Right atrium auricular region (tissue), 2 donors: ENCODE measurements around the gene ADM5. TPM values are rescaled to one million over a fixed set of nuclear protein-coding genes. Genes with fewer than 3 reads are reported as not detected.
A peak's percentile ranks its signal among the peaks of the same experiment; 100 is the strongest.

Experiments
- DNase-seq: peaks from one replicate; pipeline ENCODE4 v3.0.0-alpha.2; 2019; ENCODE audit warnings: low spot score
- H3K27ac ChIP-seq, 2 donors: fragments of 200-600 bp; sonication (generic); 1 replicate in 1 of 2; 2 replicates in 1 of 2; pipeline ENCODE4 v1.5.1; 2016 to 2019
- H3K27me3 ChIP-seq, 2 donors: fragments of 200-600 bp; sonication (generic); one replicate each; pipeline versions ENCODE4 v1.5.1 to v1.6.0; 2017 to 2019
- H3K36me3 ChIP-seq: fragments of 200-600 bp; sonication (generic); one replicate; pipeline ENCODE4 v1.5.1; 2016
- H3K4me1 ChIP-seq, 2 donors: fragments of 200-600 bp; sonication (generic); one replicate each; pipeline versions ENCODE4 v1.5.1 to v1.6.0; 2017 to 2019
- H3K4me3 ChIP-seq, 2 donors: fragments of 200-600 bp; sonication (generic); 1 replicate in 1 of 2; 2 replicates in 1 of 2; pipeline ENCODE4 v1.5.1; 2017 to 2019; ENCODE audit warnings: mild to moderate bottlenecking in 1 of 2, moderate library complexity in 1 of 2
- H3K9me3 ChIP-seq, 2 donors: fragments of 200-600 bp; sonication (generic); one replicate each; pipeline ENCODE4 v1.5.1; 2019
- CTCF ChIP-seq, 2 donors: fragments of 200-600 bp; sonication (generic); IDR thresholded peaks; one replicate each; pipeline ENCODE4 v1.5.1; 2019; ENCODE audit warnings: antibody characterized with exemption in 2 of 2
- total RNA-seq, 2 donors: library from RNA; depleted of rRNA; stranded (reverse); fragments of >200 nt; gene quantifications; one replicate each; pipeline ENCODE4 v1.1.0, GENCODE V29; 2016

Gene ADM5
- total RNA-seq, 2 donors from 2014 or later: 0.43 TPM; not detected in 1

GRCh38 chr19:49667473-49667872 is 21.9 kb upstream of the ADM5 start:
- TF ChIP-seq CTCF (IDR thresholded peaks at IDR 0.05): no peak
- H3K9me3 ChIP-seq: no peaks in the 10 kb centered on the region
- DNase-seq: no peak
- H3K4me3 ChIP-seq: no peak overlapping the region
- H3K36me3 ChIP-seq: peaks cover 9% of the 10 kb centered on the region
- H3K4me1 ChIP-seq: peaks cover 0 to 36% of the 10 kb centered on the region in 2 donors
- H3K27ac ChIP-seq: no peak overlapping the region
- no peaks in the 10 kb centered on the region for H3K27me3 ChIP-seq

GRCh38 chr19:49669516-49669915 is 19.9 kb upstream of the ADM5 start:
- Histone ChIP-seq H3K4me1 (peaks cover 0 to 28% of the 10 kb centered on the region in 2 donors), H3K27ac (no peak overlapping the region), H3K36me3 (peaks cover 6% of the 10 kb centered on the region), H3K4me3 (no peak overlapping the region), H3K27me3 (no peaks in the 10 kb centered on the region), H3K9me3 (no peaks in the 10 kb centered on the region)
- DNase-seq: no peak
- no peak for TF ChIP-seq CTCF (IDR thresholded peaks at IDR 0.05)

GRCh38 chr19:49672131-49672919 is 17.1 kb upstream of the ADM5 start:
- Histone ChIP-seq H3K4me1 (peaks cover 0 to 15% of the 10 kb centered on the region in 2 donors), H3K9me3 (no peaks in the 10 kb centered on the region), H3K27ac (peak overlapping the region; percentile 33 to 36), H3K4me3 (peak overlapping the region in 1 of 2 donors; percentile 11), H3K27me3 (no peaks in the 10 kb centered on the region), H3K36me3 (peaks cover 6% of the 10 kb centered on the region)
- DNase-seq: peak; percentile 66
- peak; percentile 91 for TF ChIP-seq CTCF (IDR thresholded peaks at IDR 0.05)

- Histone ChIP-seq H3K4me3 (peak overlapping the region; percentile 8 to 43), H3K36me3 (peaks cover 5% of the 10 kb centered on the region), H3K9me3 (no peaks in the 10 kb centered on the region), H3K27me3 (no peaks in the 10 kb centered on the region), H3K4me1 (peaks cover 0 to 52% of the 10 kb centered on the region in 2 donors), H3K27ac (peak overlapping the region; percentile 87 to 88)
- TF ChIP-seq CTCF (IDR thresholded peaks at IDR 0.05): no peak
- peak; percentile 92 for DNase-seq
These were observed 13.1 kb upstream of the ADM5 start for GRCh38 chr19:49676136-49676783.

- Histone ChIP-seq H3K27me3 (no peaks in the 10 kb centered on the region), H3K27ac (peak overlapping the region; percentile 98), H3K9me3 (no peaks in the 10 kb centered on the region), H3K36me3 (peaks cover 11% of the 10 kb centered on the region), H3K4me1 (peaks cover 0 to 57% of the 10 kb centered on the region in 2 donors), H3K4me3 (peak overlapping the region; percentile 99)
- TF ChIP-seq CTCF (IDR thresholded peaks at IDR 0.05): no peak
- peak; percentile 100 for DNase-seq
These were observed 12.6 kb upstream of the ADM5 start for GRCh38 chr19:49676784-49677230.
